Caco-2 (cell line): Measurements from ENCODE around the gene PTGIS. TPM values are rescaled to one million over a fixed set of nuclear protein-coding genes. Genes with fewer than 3 reads are reported as not detected.

Source experiments
- BruUV-seq: library from RNA; stranded (reverse); fragments of 400-500 nt; replicated peaks from 2 replicates; lab custom pipeline; 2021; lab: Mats Ljungman, UMichigan
- CTCF ChIA-PET: fragments of 300-600 bp; sonication (Branson Sonifier 250); formaldehyde crosslinking; loops from one replicate; lab custom pipeline; 2022; ENCODE audit warnings: antibody characterized with exemption; lab: Charles Lee
- POLR2A ChIA-PET: fragments of 300-600 bp; sonication (Branson Sonifier 250); formaldehyde crosslinking; loops from one replicate; lab custom pipeline; 2022; ENCODE audit warnings: antibody characterized with exemption; lab: Charles Lee
- DNase-seq, 2 experiments: peaks; one replicate each; pipeline versions ENCODE4 v3.0.0 to v3.0.0-alpha.2; 2020 to 2022
- H3K27me3 ChIP-seq: replicated peaks from 2 replicates; pipeline ENCODE4 v1.6.0; 2011; ENCODE audit warnings: low read length; ENCODE audit not compliant: control insufficient read depth, insufficient read depth
- H3K36me3 ChIP-seq: 2 replicates; pipeline ENCODE4 v1.5.1; 2011; ENCODE audit warnings: low read length; ENCODE audit not compliant: control insufficient read depth, insufficient read depth
- H3K4me1 ChIP-seq: fragments of 250-450 bp; sonication (Bioruptor Pico); 2 replicates; pipeline ENCODE4 v1.5.1; 2020; ENCODE audit warnings: mild to moderate bottlenecking
- H3K4me3 ChIP-seq: 2 replicates; pipeline ENCODE4 v1.5.1; 2011; ENCODE audit warnings: low read depth, mild to moderate bottlenecking, control low read depth, low read length
- H3K9me3 ChIP-seq: fragments of 250-450 bp; sonication (Bioruptor Pico); 2 replicates; pipeline ENCODE4 v1.5.1; 2020; ENCODE audit warnings: mild to moderate bottlenecking, moderate library complexity
- H3K27ac Mint-ChIP-seq: one replicate; pipeline ENCODE4 v1.8.0; 2022; ENCODE audit warnings: mixed read lengths; ENCODE audit not compliant: unreplicated experiment
- H3K27me3 Mint-ChIP-seq: one replicate; pipeline ENCODE4 v1.8.0; 2022; ENCODE audit warnings: mixed read lengths; ENCODE audit not compliant: insufficient read depth, unreplicated experiment
- H3K36me3 Mint-ChIP-seq: one replicate; pipeline ENCODE4 v1.8.0; 2022; ENCODE audit warnings: mild to moderate bottlenecking, mixed read lengths; ENCODE audit not compliant: insufficient read depth, unreplicated experiment
- H3K4me1 Mint-ChIP-seq: one replicate; pipeline ENCODE4 v1.8.0; 2022; ENCODE audit warnings: low read depth, mixed read lengths; ENCODE audit not compliant: unreplicated experiment
- H3K4me3 Mint-ChIP-seq: one replicate; pipeline ENCODE4 v1.8.0; 2022; ENCODE audit warnings: mild to moderate bottlenecking, moderate library complexity, mixed read lengths; ENCODE audit not compliant: unreplicated experiment
- H3K9me3 Mint-ChIP-seq: one replicate; pipeline ENCODE4 v1.8.0; 2022; ENCODE audit warnings: mixed read lengths; ENCODE audit not compliant: unreplicated experiment
- CTCF ChIP-seq, 2 experiments: fragments of 200-600 bp in 1 of 2; IDR thresholded peaks; 1 replicate in 1 of 2; 2 replicates in 1 of 2; pipeline versions ENCODE4 v1.5.1 to v1.8.0; 2011 to 2022; ENCODE audit warnings: antibody characterized with exemption in 1 of 2, control low read depth in 1 of 2, inconsistent platforms in 1 of 2, low read depth in 1 of 2, low read length in 1 of 2, mild to moderate bottlenecking in 1 of 2, moderate library complexity in 1 of 2; ENCODE audit not compliant: insufficient read depth in 1 of 2, severe bottlenecking in 1 of 2, unreplicated experiment in 1 of 2
- intact Hi-C: fragments of 100-400 bp; cut with micrococcal nuclease; formaldehyde crosslinking; loops from one replicate; pipeline ENCODE4 v1.10.0; 2022; ENCODE audit not compliant: unreplicated experiment
- total RNA-seq: library from RNA; stranded (reverse); gene quantifications from 2 replicates; pipeline ENCODE4 v1.2.3, GENCODE V29; 2022

Gene PTGIS
- total RNA-seq, 1 experiment from 2014 or later: 2.7 TPM

- ChIA-PET POLR2A (interaction anchor here (0.5 to 0.6 kb wide), 2 partner anchors 58 to 208 kb away, joined by 3 to 5 read pairs; no protein-coding TSS in a partner anchor), CTCF (interaction anchor here (0.6 to 2.7 kb wide), 44 partner anchors 8 to 559 kb away, joined by 3 to 56 read pairs (median 5); no protein-coding TSS in a partner anchor)
- peaks cover 34% of the 10 kb centered on the region for H3K27me3 Mint-ChIP-seq
- no TSS peak for BruUV-seq
- peak overlapping the region; percentile 68 for H3K4me3 Mint-ChIP-seq
- H3K9me3 ChIP-seq: no peaks in the 10 kb centered on the region
- H3K4me1 ChIP-seq: peaks cover 4% of the 10 kb centered on the region; the same call in 1 of the 2 replicates
- intact Hi-C loops: loop anchor here (1.0 to 2.0 kb wide), 4 partner anchors 24 to 150 kb away; no protein-coding TSS in a partner anchor
- peak overlapping the region; percentile 55 for H3K4me3 ChIP-seq
- H3K9me3 Mint-ChIP-seq: no peaks in the 10 kb centered on the region
- no peak overlapping the region for H3K27ac Mint-ChIP-seq
- peak; percentile 91 to 95 for DNase-seq
- peaks cover 2% of the 10 kb centered on the region for H3K27me3 ChIP-seq
- peaks cover 8% of the 10 kb centered on the region for H3K4me1 Mint-ChIP-seq
- H3K36me3 ChIP-seq: no peaks in the 10 kb centered on the region
- TF ChIP-seq CTCF (IDR thresholded peaks at IDR 0.05; ENCODE audit: insufficient read depth in 1 of 2, low read depth in 1 of 2, low read length in 1 of 2, severe bottlenecking in 1 of 2, unreplicated experiment in 1 of 2): peak; percentile 96 to 98
- no peaks in the 10 kb centered on the region for H3K36me3 Mint-ChIP-seq
These were observed 83.5 kb downstream of the PTGIS start for GRCh38 chr20:49484180-49485140.

- Mint-ChIP-seq H3K27me3 (peaks cover 31% of the 10 kb centered on the region), H3K36me3 (no peaks in the 10 kb centered on the region)
- peak overlapping the region; percentile 29 for H3K4me3 ChIP-seq
These were observed 84.2 kb downstream of the PTGIS start for GRCh38 chr20:49483696-49484123.

More at GRCh38 chr20:49483696-49484123, 84.2 kb downstream of the PTGIS start:
- Mint-ChIP-seq H3K9me3 (no peaks in the 10 kb centered on the region), H3K4me3 (peak overlapping the region; percentile 68), H3K27ac (no peak overlapping the region), H3K4me1 (peaks cover 14% of the 10 kb centered on the region)
- intact Hi-C loops: loop anchor here (1.0 to 2.0 kb wide), 4 partner anchors 25 to 149 kb away; no protein-coding TSS in a partner anchor
- Histone ChIP-seq H3K9me3 (no peaks in the 10 kb centered on the region), H3K36me3 (no peaks in the 10 kb centered on the region), H3K4me1 (peaks cover 4% of the 10 kb centered on the region; the same call in 1 of the 2 replicates), H3K27me3 (peaks cover 2% of the 10 kb centered on the region)
- BruUV-seq: no TSS peak
- ChIA-PET POLR2A (interaction anchor here (0.5 to 0.6 kb wide), 2 partner anchors 57 to 207 kb away, joined by 3 to 5 read pairs; no protein-coding TSS in a partner anchor), CTCF (interaction anchor here (0.6 to 2.7 kb wide), 38 partner anchors 9 to 560 kb away, joined by 3 to 56 read pairs (median 5); no protein-coding TSS in a partner anchor)
- peak in 1 of 2 experiments; percentile 40 for DNase-seq
- no peak for TF ChIP-seq CTCF (IDR thresholded peaks at IDR 0.05; ENCODE audit: insufficient read depth in 1 of 2, low read depth in 1 of 2, low read length in 1 of 2, severe bottlenecking in 1 of 2, unreplicated experiment in 1 of 2)
